Endothelial cell of hepatic sinusoid (primary cell): ENCODE measurements around the gene AIMP1.
"Not testable (repeated sequence)": the region's sequence is repeated elsewhere in the genome, so short reads cannot be mapped to it uniquely, and the experiment has no call there.

Experiments used
- in situ Hi-C: cut with HindIII; loops from 2 replicates; pipeline ENCODE4 v1.10.0; 2017; ENCODE audit warnings: low sequenced_read_pairs

The AIMP1 gene

GRCh38 chr4:106312377-106312776 is 4.0 kb upstream of the AIMP1 start:
- in situ Hi-C loops: no loop called here

- in situ Hi-C loops: no loop called here
Observed at GRCh38 chr4:106312997-106313522, 3.3 kb upstream of the AIMP1 start.

GRCh38 chr4:106314960-106315359 is 1.4 kb upstream of the AIMP1 start:
- in situ Hi-C loops: no loop called here

- in situ Hi-C loops: no loop called here
Observed at GRCh38 chr4:106315476-106315967, 828 bp upstream of the AIMP1 start.

DNA sequence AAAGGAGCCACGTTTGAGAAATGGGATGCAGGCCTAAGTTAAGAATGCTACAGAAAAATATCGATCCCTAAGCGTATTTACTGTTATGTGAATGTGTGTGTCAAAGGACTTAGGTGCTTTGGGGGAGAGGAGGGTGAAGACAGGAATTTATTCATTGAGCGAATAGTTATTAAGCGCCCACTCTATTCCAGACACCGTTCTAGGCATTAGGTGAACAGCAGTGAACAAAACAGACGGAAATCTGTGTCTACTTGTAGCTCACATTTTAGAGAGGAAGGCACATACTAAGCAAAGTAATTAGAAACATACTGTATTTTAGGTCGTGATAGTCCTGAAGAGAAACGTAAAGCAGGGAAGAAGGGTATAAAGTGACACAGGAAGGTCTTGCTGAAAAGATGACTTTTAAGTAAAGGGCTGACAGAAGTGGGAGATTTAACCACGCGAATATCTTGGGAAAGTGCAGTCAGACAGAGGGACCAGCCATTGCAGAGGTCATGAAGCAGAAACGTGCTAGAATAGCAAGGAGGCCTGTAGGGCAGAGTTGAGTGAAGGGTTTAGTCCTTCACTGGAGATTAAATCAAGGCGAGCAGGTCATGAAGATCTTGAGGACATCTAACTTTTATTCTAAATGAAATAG is 541 bp downstream of the AIMP1 start:
- in situ Hi-C loops: no loop called here

DNA sequence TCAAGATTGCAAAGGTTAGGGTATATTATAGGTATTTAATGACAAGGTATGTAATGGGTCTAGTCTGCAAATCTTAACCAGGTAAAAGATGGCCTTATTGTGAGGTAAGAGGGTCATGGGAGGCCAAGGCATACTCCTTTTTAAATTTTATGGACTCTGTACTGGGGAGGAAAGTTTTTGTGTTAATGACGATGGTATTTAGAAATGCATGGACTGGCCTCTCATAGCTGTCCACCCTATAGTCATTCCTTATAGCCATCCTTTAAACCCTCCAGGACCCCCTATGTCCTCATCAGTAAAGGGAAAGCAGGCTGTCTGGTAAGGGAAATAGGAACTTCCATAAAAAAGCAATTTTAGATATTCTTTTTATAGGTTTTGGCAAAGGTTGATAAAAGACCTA is 1.5 kb downstream of the AIMP1 start:
- in situ Hi-C loops: no loop called here

GRCh38 chr4:106318511-106318910 is 2.2 kb downstream of the AIMP1 start:
- in situ Hi-C loops: no loop called here

DNA sequence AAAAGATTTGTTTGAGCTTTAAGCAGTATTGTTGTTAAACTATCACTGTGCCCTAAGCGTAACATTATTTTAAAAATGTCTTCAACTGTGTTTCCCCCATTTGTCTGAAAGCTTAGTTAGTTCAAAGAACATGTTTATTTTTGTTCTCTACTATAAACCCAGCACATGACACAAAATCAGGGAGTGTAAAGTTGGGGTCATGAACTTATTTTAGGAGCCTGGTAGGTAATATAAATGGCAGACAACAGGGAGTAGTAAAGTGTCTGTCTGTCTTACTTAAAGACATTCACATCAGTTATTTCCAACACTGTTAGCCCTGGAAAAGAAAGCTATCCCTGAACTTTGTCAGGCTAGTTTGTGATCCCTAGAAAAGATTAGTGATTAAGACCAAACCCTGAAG is 3.9 kb downstream of the AIMP1 start:
- in situ Hi-C loops: no loop called here

DNA sequence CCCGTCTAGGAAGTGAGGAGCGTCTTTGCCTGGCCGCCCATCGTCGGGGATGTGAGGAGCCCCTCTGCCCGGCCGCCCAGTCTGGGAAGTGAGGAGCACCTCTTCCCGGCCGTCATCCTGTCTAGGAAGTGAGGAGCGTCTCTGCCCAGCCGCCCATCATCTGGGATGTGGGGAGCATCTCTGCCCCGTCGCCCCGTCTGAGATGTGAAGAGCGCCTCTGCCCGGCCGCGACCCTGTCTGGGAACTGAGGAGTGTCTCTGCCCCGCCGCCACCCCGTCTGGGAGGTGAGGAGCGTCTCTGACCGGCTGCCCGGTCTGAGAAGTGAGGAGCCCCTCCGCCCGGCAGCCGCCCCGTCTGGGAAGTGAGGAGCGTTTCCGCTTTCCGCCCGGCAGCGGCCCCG is 4.8 kb downstream of the AIMP1 start:
- in situ Hi-C loops: not testable (repeated sequence)

GRCh38 chr4:106321814-106322213 is 5.5 kb downstream of the AIMP1 start:
- in situ Hi-C loops: not testable (repeated sequence)

DNA sequence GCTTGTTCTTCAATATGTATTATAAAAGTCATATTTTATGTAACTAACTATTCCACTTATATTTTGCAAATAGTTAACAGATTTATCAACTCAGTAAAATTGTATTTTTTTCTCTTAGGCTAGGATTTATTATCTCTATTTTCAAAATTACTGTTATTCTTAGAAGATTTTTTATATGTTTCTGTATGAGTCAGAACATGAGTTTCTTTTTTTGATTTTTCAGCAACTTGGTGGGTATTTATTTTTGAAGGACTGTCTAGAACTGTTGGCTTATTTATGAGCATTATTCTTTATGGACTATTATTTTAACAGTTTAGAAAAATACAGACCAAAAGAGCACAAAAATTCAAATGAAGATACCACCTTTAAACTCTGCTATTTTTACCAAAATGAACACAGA is 6.8 kb downstream of the AIMP1 start:
- in situ Hi-C loops: no loop called here

DNA sequence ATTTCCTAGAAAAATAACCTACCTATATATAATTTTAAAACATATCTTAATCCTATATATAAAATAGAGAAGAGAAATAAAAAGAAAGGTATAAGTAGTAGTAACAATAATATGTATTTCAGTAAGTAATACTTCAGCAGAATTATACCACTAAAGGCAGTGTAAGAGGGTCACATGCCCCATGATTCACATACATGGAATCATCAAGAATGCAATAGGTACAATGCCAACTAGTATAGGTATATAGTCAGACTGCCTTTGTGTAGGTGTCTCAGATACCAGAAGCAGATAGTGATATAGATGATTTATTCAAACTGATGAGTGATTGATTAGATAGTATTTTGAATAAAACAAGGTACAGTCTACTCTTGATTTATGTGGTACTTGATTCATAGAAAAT is 9.4 kb downstream of the AIMP1 start:
- in situ Hi-C loops: no loop called here

DNA sequence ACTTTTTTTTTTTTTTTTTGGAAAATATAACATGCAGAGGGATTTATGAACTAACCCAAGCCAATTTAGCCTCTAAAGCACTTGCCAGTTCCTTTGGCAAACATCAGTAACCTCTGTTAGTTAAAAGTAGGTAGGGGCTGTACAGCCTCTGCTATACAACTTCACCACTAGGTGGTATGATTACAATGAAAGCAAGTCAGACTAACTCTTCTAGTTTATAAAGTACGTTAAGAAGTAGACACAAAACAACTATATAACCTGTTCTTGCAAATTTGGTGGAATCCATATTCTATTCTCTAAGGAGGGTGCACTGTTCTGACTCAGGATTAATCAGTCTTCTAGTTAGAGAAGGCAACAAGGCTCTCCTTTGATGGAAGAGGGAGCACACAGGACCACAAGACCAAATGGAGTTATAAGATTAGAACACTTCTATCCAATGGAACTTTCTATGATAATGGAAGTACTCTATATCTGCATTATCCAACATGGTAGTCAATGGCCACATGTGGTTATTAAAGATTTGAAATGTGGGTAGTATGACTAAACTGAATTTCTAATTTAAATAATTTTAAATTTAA is 12.8 kb downstream of the AIMP1 start:
- in situ Hi-C loops: no loop called here

- in situ Hi-C loops: no loop called here
Observed at GRCh38 chr4:106333186-106333585, 16.8 kb downstream of the AIMP1 start.

DNA sequence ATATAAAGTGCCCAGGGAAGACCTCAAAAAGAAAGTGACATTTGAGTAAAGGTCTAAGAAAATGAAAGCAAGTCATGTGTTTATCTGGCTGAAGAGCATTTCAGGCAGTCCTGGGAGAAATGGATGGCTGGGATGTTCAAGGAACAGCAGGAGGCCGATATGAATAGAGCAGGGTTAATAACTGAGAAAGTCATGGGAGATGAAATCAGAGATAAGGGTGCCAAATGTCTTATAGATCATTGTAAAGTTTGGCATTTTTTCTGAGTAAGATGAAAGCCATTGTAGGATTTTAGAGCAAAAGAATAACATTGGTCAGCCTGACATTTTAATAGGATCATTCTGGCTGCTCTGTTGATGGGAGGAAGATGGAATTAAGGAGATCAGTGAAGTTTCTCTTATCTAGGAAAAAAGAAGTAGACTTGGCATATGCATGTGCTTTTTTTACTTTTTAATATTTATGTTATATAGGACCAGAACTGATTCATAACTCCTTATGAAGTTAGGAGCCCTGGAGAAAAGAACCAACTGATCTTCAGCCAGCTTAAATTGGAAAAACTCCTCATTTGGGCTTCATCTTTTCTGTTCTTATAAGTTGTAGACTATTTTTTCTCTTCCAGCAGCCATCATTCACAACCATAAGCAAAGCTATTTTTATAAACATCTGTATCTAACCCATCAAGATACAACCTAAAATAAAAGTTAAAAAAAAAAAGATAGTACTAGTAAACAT is 18.6 kb downstream of the AIMP1 start:
- in situ Hi-C loops: no loop called here

- in situ Hi-C loops: no loop called here
Observed at GRCh38 chr4:106336618-106337017, 20.3 kb downstream of the AIMP1 start.

GRCh38 chr4:106337916-106338315 is 21.6 kb downstream of the AIMP1 start:
- in situ Hi-C loops: no loop called here

- in situ Hi-C loops: no loop called here
Observed at GRCh38 chr4:106338671-106339070, 22.3 kb downstream of the AIMP1 start.

DNA sequence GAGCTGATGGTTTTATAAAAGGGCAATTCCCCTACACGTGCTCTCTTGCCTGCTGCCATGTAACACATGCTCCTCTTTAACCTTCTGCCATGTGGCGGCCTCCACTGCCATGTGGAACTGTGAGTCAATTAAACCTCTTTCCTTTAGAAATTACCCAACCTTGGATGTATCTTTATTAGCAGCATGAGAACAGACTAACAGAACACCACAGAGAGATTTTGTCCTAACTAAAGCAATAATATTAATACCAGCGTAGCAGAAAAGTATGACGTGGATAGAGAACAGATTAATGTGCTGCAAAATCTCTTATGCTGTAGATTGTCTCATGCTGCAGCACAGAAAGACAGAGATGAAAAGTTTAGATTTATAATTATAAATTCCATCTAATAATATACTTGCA is 23.1 kb downstream of the AIMP1 start:
- in situ Hi-C loops: no loop called here

DNA sequence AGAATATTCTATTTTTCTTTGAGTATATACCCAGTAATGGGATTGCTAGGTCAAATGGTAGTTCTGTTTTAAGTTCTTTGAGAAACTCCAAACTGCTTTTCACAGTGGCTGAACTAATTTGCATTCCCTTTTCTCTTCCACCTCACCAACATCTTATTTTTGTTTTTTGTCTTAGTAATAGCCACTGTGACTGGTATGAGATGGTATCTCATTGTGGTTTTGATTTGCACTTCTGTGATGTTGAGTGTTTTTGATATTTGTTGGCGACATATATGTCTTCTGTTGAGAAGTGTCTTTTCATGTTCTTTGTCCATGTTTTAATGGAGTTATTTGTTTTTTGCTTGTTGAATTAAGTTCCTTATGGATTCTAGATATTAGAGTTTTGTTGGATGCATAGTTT is 24.4 kb downstream of the AIMP1 start:
- in situ Hi-C loops: no loop called here

- in situ Hi-C loops: no loop called here
Observed at GRCh38 chr4:106343865-106344646, 27.7 kb downstream of the AIMP1 start.
